Uterus (tissue), 4 donors: ENCODE results near the gene SF3B6. TPM values are rescaled to one million over a fixed set of nuclear protein-coding genes. Genes with fewer than 3 reads are reported as not detected.

Source experiments
- DNase-seq, 2 donors: peaks; one replicate each; pipeline ENCODE4 v3.0.0-alpha.2; 2019 to 2020
- H3K27ac ChIP-seq, 2 donors: fragments of 200-600 bp; sonication (generic); 1 replicate in 1 of 2; 2 replicates in 1 of 2; pipeline ENCODE4 v1.5.1; 2016 to 2018
- H3K27me3 ChIP-seq, 2 donors: fragments of 200-600 bp; sonication (generic); one replicate each; pipeline ENCODE4 v1.5.1; 2018 to 2019; ENCODE audit warnings: control low read depth in 1 of 2
- H3K36me3 ChIP-seq, 2 donors: fragments of 200-600 bp; sonication (generic); one replicate each; pipeline ENCODE4 v1.5.1; 2019; ENCODE audit warnings: control low read depth in 1 of 2
- H3K4me1 ChIP-seq, 2 donors: fragments of 200-600 bp; sonication (generic); one replicate each; pipeline ENCODE4 v1.5.1; 2018 to 2019; ENCODE audit warnings: control low read depth in 1 of 2
- H3K4me3 ChIP-seq, 2 donors: fragments of 200-600 bp; sonication (generic); 1 replicate in 1 of 2; 2 replicates in 1 of 2; pipeline ENCODE4 v1.5.1; 2018 to 2019; ENCODE audit warnings: mild to moderate bottlenecking in 1 of 2
- H3K9me3 ChIP-seq, 2 donors: fragments of 200-600 bp; sonication (generic); one replicate each; pipeline ENCODE4 v1.5.1; 2019; ENCODE audit warnings: control low read depth in 1 of 2
- CTCF ChIP-seq, 4 experiments: fragments of 200-600 bp in 2 of 4; fragments of 450-650 bp in 2 of 4; sonication (generic) in 2 of 4; IDR thresholded peaks; one replicate each; pipeline ENCODE4 v1.5.1; 2016 to 2019; ENCODE audit warnings: antibody characterized with exemption in 4 of 4, mild to moderate bottlenecking in 2 of 4, moderate library complexity in 1 of 4
- POLR2A ChIP-seq, 2 donors: fragments of 450-650 bp; IDR thresholded peaks; one replicate each; pipeline ENCODE4 v1.6.1; 2016; ENCODE audit warnings: antibody characterized with exemption in 2 of 2, mild to moderate bottlenecking in 1 of 2, moderate library complexity in 1 of 2
- intact Hi-C: fragments of 100-400 bp; cut with DNase I; formaldehyde crosslinking; loops from one replicate; pipeline ENCODE4 v1.15.1; 2023; ENCODE audit warnings: low total_unique reads
- total RNA-seq, 4 donors: library from RNA; depleted of rRNA in 3 of 4; stranded (reverse); fragments of >200 nt in 3 of 4; gene quantifications; one replicate each; pipeline versions ENCODE4 v1.1.0 to v1.2.4, GENCODE V29; 2014 to 2023
- donor health status: DM: yes; HTN: yes; CAD: no.

SF3B6 gene
- total RNA-seq, 4 donors from 2014 or later: 55.0 to 99.0 (median 77.1) TPM

- no peaks in the 10 kb centered on the region for H3K36me3 ChIP-seq
- no peaks in the 10 kb centered on the region for H3K9me3 ChIP-seq
- H3K27me3 ChIP-seq: no peaks in the 10 kb centered on the region
- intact Hi-C loops: no loop called here
- no peak overlapping the region for H3K27ac ChIP-seq
- no peak for DNase-seq
- no peak overlapping the region for H3K4me3 ChIP-seq
- TF ChIP-seq POLR2A (IDR thresholded peaks at IDR 0.05) (no peak), CTCF (IDR thresholded peaks at IDR 0.05) (no peak)
- H3K4me1 ChIP-seq: no peaks in the 10 kb centered on the region
These were observed 49.9 kb downstream of the SF3B6 start for GRCh38 chr2:24026233-24026632.

GRCh38 chr2:24024996-24025663, 51.0 kb downstream of the SF3B6 start:
- Histone ChIP-seq H3K27ac (no peak overlapping the region), H3K4me3 (no peak overlapping the region), H3K9me3 (no peaks in the 10 kb centered on the region), H3K36me3 (no peaks in the 10 kb centered on the region), H3K27me3 (no peaks in the 10 kb centered on the region), H3K4me1 (no peaks in the 10 kb centered on the region)
- intact Hi-C loops: no loop called here
- DNase-seq: no peak
- no peak for TF ChIP-seq CTCF (IDR thresholded peaks at IDR 0.05)
- no peak for TF ChIP-seq POLR2A (IDR thresholded peaks at IDR 0.05)

- no peak for TF ChIP-seq POLR2A (IDR thresholded peaks at IDR 0.05)
- peak in 1 of 4 experiments; percentile 10 for TF ChIP-seq CTCF (IDR thresholded peaks at IDR 0.05)
- Histone ChIP-seq H3K27ac (no peak overlapping the region), H3K36me3 (no peaks in the 10 kb centered on the region), H3K4me3 (no peak overlapping the region), H3K27me3 (no peaks in the 10 kb centered on the region), H3K4me1 (no peaks in the 10 kb centered on the region), H3K9me3 (no peaks in the 10 kb centered on the region)
- no peak for DNase-seq
- intact Hi-C loops: no loop called here
These were observed 52.1 kb downstream of the SF3B6 start for GRCh38 chr2:24024018-24024417.

- intact Hi-C loops: no loop called here
- Histone ChIP-seq H3K4me3 (no peak overlapping the region), H3K4me1 (no peaks in the 10 kb centered on the region), H3K9me3 (no peaks in the 10 kb centered on the region), H3K27me3 (no peaks in the 10 kb centered on the region), H3K27ac (no peak overlapping the region), H3K36me3 (no peaks in the 10 kb centered on the region)
- no peak for DNase-seq
- TF ChIP-seq CTCF (IDR thresholded peaks at IDR 0.05): no peak
- TF ChIP-seq POLR2A (IDR thresholded peaks at IDR 0.05): no peak
These were observed 53.1 kb downstream of the SF3B6 start for GRCh38 chr2:24022975-24023575.

- TF ChIP-seq CTCF (IDR thresholded peaks at IDR 0.05): no peak
- H3K36me3 ChIP-seq: no peaks in the 10 kb centered on the region
- H3K27me3 ChIP-seq: no peaks in the 10 kb centered on the region
- no peaks in the 10 kb centered on the region for H3K4me1 ChIP-seq
- no peak overlapping the region for H3K27ac ChIP-seq
- intact Hi-C loops: no loop called here
- no peak for DNase-seq
- H3K9me3 ChIP-seq: no peaks in the 10 kb centered on the region
- no peak overlapping the region for H3K4me3 ChIP-seq
These were observed 53.7 kb downstream of the SF3B6 start for GRCh38 chr2:24022324-24022974.
